GM12865 (cell line): Measurements from ENCODE around the gene LONP1.

Source experiments
- DNase-seq: peaks from one replicate; pipeline ENCODE4 v3.0.0; 2010; ENCODE audit warnings: low read depth
- H3K4me3 ChIP-seq: 2 replicates; pipeline ENCODE4 v1.5.1; 2011; ENCODE audit warnings: mild to moderate bottlenecking, low read depth, low read length, control low read depth
- TF ChIP-seq, protein P1 (sequence below): IDR thresholded peaks from 2 replicates; pipeline ENCODE4 v1.5.1; 2011; ENCODE audit warnings: low read length, control low read depth, low read depth, inconsistent platforms; ENCODE audit not compliant: insufficient read depth; ENCODE audit errors: missing control alignments

Gene LONP1

DNA sequence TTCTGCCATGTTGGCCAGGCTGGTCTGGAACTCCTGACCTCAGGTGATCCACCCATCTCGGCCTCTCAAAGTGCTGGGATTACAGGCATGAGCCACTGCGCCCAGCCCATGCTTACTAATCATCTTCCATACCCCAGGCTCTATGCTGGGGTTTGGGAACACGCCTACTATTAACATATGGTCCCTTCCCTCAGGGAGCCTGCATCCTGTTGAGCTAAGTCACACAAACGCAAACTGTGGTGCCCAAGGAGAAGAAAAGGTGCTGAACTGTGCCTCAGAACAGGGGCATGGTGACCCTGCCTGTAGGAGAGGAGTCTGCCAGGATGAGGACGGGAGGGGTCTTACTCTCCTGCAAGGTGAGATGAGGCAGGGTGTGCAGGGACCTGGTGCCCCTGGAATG, 45.2 kb downstream of the LONP1 start:
- DNase-seq: no peak

DNA sequence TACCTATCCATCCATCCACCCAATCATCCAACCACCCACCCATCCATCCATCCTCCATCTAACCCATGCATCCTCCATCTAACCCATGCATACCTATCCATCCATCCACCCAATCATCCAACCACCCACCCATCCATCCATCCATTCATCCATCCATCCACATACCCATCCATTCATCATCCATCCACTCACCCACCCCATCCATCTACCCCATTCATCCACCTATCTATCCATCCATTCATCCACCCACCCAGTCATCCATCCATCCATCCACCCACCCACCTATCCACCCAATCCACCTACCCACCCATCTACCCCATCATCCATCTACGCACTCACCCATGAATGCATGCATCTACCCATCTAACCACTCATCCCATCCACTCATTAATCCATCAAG, 46.2 kb downstream of the LONP1 start:
- DNase-seq: no peak
- no peak overlapping the region for H3K4me3 ChIP-seq
- TF ChIP-seq, protein P1, sequence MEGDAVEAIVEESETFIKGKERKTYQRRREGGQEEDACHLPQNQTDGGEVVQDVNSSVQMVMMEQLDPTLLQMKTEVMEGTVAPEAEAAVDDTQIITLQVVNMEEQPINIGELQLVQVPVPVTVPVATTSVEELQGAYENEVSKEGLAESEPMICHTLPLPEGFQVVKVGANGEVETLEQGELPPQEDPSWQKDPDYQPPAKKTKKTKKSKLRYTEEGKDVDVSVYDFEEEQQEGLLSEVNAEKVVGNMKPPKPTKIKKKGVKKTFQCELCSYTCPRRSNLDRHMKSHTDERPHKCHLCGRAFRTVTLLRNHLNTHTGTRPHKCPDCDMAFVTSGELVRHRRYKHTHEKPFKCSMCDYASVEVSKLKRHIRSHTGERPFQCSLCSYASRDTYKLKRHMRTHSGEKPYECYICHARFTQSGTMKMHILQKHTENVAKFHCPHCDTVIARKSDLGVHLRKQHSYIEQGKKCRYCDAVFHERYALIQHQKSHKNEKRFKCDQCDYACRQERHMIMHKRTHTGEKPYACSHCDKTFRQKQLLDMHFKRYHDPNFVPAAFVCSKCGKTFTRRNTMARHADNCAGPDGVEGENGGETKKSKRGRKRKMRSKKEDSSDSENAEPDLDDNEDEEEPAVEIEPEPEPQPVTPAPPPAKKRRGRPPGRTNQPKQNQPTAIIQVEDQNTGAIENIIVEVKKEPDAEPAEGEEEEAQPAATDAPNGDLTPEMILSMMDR: no peak

More for the DNA sequence above, 45.2 kb downstream of the LONP1 start:
- TF ChIP-seq, protein P1: no peak
- no peak overlapping the region for H3K4me3 ChIP-seq

DNA sequence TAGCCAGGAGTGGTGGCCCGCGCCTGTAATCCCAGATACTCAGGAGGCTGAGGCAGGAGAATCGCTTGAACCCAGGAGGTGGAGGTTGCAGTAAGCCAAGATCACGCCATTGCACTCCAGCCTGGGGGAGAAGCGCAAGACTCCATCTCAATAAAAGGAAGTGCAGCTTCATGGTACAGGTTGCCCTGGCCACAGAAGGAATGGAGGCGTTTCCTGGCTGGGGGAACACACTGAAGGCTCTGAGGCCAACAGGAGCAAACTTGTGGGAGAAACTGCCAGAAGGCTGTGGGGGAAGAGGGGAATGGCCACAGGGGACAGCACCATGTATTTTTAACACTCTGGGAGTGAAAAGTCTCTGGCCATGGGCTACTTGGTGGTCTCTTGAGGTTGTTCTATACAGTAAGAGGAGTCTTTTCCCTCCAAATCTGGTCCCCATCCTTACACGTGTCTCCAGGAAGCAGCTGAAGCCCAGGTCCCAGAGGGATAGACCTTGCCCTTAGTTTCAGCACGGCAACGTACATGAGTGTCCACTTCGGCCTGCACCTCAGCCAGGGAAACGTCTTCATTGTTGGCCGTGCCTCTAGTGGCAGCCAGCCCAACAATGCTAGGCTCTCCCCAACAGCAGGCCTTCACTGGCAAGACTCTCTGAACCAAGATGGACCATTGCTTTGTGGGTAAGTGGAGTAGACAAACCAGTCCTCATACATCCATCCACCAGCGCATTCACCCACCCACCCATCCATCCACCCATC, 47.1 kb downstream of the LONP1 start:
- DNase-seq: no peak
- TF ChIP-seq, protein P1: no peak
- no peak overlapping the region for H3K4me3 ChIP-seq

DNA sequence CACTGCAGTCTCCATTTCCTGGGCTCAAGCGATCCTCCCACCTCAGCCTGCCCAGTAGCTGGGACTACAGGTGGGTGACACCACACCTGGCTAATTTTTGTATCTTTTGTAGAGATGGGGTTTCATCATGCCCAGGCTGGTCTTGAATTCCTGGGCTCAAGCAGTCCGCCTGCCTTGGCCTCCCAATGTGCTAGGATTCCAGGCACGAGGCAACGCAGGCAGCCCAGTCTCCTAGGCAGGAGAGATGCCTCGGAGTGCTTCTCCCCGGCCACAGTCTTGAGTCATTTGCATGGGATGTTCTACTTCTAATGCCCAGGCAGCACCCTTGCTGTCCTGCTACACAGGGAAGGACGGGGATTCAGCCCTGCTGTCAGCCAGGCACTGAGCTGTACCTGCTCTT, 48.3 kb downstream of the LONP1 start:
- TF ChIP-seq, protein P1: no peak
- H3K4me3 ChIP-seq: no peak overlapping the region
- DNase-seq: no peak

DNA sequence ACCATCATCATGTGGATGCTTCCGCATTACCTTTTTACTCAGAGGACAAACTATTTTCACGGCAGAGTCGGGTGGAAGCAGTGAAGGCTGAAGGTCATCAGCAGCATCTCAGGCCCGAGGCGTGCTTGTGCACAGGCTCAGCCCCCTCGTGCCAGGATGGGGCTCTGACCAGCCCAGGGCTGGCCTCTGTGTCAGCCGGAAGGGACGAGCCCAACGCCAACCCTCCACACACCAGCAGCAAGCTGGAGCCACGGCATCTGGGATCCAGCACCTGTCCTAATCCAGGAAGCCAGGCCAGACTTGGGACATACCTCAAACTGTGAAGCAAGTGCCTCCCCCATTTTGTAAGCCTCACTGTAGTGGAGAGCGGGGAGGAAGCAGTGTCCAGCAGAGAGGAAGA, 50.7 kb downstream of the LONP1 start:
- no peak for DNase-seq
- no peak overlapping the region for H3K4me3 ChIP-seq
- TF ChIP-seq, protein P1: no peak

DNA sequence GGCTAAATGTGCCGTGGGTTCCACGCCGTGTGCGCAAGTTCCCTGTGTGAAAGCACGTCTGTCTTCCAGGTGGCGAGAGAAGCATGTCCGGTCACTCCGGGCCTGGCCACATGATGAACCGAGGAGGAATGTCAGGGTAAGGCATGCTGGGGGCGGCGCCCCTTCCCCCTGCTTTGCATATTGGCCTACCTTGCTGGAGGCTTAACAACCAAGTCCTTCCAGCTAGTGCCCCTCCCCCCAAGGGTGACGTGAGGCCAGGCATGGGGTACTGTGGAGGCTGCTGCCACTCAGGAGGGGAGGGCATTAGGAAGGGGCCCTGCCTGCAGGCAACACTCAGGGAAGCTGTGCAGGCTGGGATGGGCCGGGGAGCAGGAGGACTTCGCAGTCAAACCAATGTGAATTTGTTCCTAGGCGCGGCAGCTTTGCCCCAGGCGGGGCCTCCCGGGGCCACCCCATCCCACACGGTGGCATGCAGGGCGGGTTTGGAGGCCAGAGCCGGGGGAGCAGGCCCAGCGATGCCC, 52.1 kb downstream of the LONP1 start:
- no peak for DNase-seq
- TF ChIP-seq, protein P1: no peak

More for the DNA sequence above, 52.1 kb downstream of the LONP1 start:
- no peak overlapping the region for H3K4me3 ChIP-seq
